Hepatic stellate cell (primary cell): ENCODE data around the gene IDH1.
"Not testable (repeated sequence)": the region's sequence is repeated elsewhere in the genome, so short reads cannot be mapped to it uniquely, and the experiment has no call there.

Experiments
- DNase-seq: peaks from one replicate; pipeline ENCODE4 v3.0.0; 2011; ENCODE audit warnings: low spot score

Gene IDH1

DNA sequence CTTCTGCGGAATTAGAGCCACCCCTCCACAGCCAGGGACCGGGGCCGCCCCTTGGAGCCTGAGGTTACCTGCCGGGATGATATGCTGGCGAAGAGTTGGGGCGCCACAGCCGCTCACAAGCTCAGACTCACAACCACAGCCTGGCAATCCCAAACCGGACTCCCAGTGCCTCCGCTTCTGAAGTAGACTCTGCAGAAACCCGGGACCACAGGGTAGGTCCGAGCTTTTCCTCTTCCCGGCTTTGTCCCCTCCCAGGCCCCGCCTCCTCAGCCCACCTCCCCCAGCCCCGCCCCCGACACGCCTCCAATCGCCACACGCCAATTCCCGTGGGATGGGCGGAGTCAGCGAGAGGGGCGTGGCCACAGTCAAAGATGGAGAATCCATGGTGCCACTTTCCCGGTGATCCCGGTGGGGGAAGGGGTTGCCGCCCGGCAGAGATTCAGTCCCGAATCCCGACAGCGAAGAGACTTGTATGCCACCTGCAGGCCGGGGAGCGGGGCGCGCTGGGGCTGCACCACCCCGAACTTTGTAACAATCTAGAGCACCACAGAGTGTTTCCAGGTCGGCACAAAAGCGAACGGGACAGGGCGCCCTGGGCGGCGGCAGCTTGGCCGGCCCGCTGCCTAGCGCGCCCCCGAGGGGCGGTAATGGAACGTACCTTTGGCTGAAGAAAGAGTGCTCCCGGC is at the start of gene IDH1:
TSS of gene IDH1 (minus strand) at position 201 of the 686 bp plus-strand sequence. CDS start 3,520 bp downstream, outside the sequence.
- peak; percentile 93 for DNase-seq

DNA sequence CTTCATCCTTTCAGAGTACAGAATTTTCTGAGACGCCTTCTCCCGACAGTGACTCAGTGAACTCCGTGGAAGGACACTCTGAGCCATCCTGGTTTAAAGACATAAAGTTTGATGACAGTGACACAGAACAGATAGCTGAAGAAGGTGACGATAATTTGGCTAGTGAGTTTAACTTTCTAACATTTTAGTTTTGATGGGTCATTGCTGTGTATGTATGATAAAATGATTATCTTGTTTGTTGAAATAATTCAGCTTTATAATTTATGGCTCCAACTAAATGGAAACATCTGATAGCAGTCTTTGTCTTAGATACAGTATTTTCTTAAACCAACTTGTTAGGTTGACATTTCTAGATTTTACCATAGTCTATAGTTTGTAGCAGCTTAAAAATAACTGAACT is 49.3 kb upstream of the IDH1 start:
- no peak for DNase-seq

GRCh38 chr2:208300847-208301618 is 46.2 kb upstream of the IDH1 start:
- DNase-seq, result no peak

GRCh38 chr2:208297961-208298360 is 43.1 kb upstream of the IDH1 start:
- no peak for DNase-seq

DNA sequence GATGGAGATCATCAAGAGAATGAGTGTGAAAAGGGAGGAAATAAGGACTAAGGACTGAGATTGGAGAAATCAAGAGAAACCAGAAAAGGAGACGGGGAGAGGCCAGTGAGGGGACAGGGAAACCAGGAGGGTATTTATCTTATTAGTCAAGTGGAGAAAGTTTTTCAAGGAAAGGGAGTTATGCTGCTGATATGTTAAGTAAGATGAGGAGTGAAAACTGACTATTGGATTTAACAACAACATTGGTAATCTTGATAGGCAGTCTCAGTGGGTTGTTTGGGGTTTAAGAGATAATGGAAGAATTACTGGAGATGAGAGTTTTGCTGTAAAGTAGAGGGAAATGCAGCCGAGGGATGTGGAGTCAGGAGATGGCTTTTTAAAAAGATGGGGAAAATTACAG is 41.7 kb upstream of the IDH1 start:
- no peak for DNase-seq

DNA sequence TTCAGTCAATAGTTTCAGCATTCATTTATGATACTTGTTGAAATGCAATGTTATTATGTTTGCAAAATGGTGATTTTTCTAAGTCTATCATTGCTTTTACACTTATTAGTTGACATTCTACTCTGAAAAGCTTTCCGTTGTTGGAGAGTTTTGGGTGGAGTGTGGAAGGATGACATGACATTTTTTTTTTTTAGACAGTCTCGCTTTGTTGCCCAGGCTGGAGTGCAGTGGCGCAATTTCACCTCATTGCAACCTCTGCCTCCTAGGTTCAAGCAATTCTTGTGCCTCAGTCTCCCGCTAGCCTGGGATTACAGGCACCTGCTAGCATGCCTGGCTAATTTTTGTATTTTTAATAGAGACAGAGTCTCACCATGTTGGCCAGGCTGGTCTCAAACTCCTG is 41.0 kb upstream of the IDH1 start:
- no peak for DNase-seq

GRCh38 chr2:208294482-208295024 is 39.7 kb upstream of the IDH1 start:
- DNase-seq, result no peak

- no peak for DNase-seq
Observed at GRCh38 chr2:208285853-208286252, 31.0 kb upstream of the IDH1 start.

- DNase-seq, result peak; percentile 9
Observed at GRCh38 chr2:208280933-208281332, 26.1 kb upstream of the IDH1 start.

GRCh38 chr2:208280234-208280633 is 25.4 kb upstream of the IDH1 start:
- no peak for DNase-seq

DNA sequence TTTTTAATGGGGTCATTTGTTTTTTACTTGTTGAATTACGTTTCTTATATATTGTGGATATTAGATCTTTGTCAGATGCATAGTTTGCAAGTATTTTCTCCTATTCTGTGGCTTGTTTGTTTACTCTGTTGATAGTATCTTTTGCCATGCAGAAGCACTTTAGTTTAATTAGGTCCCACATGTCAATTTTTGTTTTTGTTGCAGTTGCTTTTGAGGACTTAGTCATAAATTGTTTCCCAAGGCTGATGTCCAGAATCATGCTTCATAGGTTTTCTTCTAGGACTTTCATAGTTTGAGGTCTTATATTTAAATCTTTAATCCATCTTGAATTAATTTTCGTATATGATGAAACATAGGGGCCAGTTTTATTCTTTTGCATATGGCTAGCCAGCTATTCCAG is 24.4 kb upstream of the IDH1 start:
- no peak for DNase-seq

DNA sequence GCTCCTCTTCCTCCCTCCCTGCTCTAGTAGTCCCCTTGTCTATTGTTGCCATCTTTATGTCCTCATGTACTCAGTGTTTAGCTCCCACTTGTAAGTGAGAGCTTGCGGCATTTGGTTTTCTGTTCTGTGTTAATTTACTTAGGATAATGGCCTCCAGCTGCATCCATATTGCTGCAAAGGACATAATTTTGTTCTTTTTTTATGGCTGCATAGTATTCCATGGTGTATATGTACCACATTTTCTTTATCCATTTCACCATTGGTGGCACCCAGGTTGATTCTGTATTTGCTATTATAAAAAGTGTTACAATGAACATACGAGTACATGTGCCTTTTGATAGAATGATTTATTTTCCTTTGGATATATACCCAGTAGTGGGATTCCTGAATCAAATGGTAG is 23.7 kb upstream of the IDH1 start:
- DNase-seq, result no peak

DNA sequence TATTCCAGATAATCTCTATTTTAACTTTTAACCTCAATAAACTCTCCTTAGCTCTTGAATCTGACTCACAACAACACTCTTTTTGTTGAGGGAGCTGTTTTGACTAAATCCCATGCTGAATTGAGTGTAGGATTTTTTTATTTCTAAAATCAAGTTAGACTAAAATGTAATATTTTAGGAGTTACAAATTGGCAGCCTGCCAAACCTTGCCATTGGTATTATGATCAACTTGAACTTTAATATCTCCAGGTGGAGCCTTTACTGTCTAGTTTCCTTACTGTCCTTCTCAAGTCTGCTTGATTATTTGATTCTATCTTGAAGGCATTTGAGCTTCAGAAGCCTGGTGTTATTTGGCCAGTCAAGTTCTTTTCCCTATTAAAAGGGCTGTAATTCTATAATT is 19.9 kb upstream of the IDH1 start:
- no peak for DNase-seq

DNA sequence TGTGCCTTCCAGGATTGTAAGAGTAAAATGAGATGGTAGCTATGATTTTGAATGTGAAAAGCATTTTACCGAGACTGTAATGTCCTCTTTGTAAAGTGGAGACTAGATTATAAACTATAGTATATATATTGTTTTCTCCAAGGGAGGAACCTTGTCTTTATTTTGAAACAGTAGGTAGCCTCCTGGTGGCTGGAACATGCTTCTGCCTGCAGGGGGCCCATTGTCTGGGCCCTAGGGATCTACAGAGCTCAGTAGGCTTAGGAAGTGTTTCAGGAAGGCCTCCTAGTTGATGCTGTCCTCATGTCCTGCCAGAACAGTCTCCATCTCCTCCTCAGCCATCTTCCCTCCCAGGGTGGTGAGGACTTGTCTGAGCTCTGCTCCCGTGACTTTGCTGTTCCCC is 14.2 kb upstream of the IDH1 start:
- no peak for DNase-seq

DNA sequence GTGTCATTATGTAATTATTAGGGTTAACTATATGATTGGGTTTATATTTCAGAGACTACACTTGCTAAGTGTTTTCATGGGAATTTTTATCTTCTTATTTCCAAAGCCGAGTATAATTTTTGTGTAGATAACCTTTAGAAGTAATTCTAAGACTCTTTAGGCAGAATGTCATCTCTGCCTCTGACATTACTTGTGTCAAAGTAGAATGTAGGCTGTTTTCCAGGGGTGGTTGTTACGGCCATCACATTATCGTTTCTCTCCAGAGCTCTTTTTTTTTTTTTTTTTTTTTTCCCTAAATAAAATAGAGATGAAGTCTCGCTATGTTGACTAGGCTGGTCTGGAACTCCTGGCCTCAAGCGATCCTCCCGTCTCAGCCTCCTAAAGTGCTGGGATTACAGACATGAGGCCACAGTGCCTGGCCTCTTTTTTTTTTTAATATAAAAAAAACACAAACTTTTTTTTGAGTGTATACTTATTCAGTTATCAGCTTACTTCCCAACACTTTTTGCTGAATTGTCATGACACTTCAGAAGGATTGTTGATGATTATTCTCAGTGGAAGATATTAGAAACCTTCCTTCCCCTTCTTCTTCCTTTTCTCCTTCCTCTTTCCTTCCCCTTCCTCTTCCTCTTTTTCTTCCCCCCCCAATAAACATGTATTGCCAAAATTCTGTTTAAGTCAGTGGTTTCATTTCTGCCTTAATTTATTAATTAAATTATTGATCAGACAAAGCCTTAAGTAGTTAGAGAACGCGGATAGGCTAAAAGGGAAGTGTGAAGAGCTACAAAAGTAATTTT is 13.5 kb upstream of the IDH1 start:
- no peak for DNase-seq

DNA sequence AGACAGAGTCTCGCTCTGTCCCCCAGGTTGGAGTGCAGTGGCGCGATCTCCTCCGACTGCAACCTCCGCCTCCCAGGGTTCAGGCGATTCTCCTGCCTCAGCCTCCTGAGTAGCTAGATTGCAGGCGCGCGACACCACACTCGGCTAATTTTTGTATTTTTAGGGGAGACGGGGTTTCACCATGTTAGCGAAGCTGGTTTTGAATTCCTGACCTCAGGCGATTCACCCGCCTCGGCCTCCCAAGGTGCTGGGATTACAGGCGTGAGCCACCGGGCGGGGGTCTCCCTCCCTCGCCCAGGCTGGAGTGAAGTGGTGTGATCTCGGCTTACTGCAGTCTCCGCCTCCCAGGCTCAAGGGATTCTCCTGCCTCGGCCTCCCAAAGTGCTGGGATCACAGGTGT is 12.7 kb upstream of the IDH1 start:
- not testable (repeated sequence) for DNase-seq

DNA sequence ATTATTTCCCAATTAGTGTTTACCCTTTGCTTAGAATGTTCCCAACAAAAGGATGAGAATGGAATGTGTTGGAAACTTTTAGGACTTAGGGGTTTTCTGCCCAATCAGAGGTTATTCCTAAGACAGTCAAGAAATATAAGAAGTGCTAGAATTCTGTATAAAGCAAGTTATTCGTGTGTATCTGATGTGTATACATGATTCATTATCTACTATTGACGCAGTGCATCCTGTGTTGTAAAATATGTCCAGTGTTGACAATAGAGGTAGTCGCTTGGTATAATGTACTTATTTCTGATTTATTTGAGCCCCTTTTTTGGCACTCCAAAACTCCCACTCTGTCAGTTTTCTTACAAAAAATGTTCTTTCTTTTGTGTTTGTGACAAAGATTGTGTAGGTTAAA is 12.1 kb upstream of the IDH1 start:
- no peak for DNase-seq

GRCh38 chr2:208266553-208266893 is 11.7 kb upstream of the IDH1 start:
- DNase-seq, result no peak

DNA sequence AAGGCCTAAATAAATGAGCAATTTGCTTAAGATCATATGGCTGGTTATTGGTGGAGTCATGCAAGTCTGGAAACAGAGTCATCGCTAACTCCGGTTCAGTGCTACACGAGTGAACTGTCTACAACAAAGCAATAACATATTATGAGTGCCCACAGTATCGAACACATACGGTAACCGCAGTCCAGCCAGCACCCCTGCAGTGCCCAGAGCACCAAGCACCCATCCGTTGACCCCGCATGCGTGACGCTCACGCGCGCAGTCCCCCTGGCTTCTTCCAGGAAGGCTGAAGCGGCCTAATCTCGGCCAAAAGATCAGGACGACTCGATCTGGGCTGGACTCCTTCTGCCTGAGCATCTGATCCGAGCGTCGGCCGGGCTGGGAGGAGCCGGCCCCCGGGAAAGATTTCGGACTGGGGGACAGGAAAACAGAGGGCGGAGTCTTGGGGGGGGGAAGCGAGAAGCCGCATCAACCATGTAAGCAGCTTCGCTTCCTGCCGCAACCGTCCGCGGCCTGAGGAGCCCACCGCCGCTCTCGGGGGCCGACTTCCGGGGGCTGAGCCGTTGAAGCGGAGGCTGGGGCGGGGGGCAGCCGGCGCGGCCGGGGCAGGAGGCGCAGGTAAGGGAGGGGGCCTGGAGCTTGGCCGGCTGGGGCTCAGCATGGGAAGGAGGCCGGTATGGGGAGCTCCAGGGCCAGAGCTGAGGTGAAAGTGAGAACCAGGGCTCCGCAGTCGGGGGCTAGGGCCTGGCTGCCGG is 11.1 kb upstream of the IDH1 start, which contains the start of gene PIKFYVE:
TSS of gene PIKFYVE (plus strand) at position 455 of the 752 bp plus-strand sequence. CDS start 5,265 bp downstream, outside the sequence.
- DNase-seq, result peak; percentile 96

DNA sequence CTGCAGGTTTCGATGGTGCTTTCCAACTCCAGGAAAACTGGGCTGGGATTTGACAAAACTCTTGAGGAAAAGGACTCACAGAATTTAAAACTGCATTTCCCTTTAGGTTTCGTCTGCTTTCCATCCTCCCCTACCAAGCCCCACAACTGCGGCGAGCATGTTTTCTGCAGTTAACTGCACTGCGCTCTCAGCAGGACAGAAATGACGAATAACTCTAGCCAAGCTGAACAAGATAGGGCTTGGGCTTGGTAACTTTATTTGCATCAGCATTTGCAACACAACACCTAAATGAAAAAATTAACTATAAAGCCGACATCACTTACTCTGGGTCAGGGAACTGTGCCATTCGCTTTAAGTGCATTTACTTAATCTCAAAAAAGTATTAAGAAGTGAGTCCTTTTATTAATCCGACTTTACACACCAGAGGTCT is 10.5 kb upstream of the IDH1 start:
- peak; percentile 32 for DNase-seq
